ENCODE measurements around the gene MED27.
A peak's percentile ranks its signal among the peaks of the same experiment; 100 is the strongest.

Gene MED27

DNA sequence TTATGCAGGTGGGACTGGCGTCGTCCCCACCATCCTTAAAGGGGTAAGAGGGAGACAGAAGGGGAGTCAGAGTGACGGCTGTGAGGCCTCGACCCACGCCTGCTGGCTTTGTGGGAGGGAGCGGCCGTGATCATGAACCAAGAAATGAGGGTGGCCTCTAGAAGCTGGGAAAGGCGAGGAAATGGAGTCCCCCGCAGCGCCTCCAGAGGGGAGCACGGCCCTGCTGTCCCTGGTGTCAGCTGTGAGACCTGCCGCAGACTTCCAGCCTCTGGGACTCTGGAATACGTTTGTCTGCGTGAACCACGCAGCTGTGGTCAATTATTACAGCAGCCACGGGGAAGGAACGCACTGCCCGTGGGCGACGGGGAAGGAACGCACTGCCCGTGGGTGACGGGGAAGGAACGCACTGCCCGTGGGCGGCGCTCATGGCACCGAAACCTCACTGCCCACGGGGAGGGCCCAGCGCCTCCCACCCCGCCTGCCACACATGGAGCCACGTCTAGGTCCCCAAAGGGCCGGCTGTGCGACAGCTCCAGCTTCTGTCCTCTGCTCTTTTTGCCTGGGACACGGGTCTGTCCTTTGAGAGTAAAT is 231.0 kb downstream of the MED27 start:
- DNase-seq: no peak

- no peak for DNase-seq
Measured at GRCh38 chr9:131847665-131848354, 231.9 kb downstream of the MED27 start.

DNA sequence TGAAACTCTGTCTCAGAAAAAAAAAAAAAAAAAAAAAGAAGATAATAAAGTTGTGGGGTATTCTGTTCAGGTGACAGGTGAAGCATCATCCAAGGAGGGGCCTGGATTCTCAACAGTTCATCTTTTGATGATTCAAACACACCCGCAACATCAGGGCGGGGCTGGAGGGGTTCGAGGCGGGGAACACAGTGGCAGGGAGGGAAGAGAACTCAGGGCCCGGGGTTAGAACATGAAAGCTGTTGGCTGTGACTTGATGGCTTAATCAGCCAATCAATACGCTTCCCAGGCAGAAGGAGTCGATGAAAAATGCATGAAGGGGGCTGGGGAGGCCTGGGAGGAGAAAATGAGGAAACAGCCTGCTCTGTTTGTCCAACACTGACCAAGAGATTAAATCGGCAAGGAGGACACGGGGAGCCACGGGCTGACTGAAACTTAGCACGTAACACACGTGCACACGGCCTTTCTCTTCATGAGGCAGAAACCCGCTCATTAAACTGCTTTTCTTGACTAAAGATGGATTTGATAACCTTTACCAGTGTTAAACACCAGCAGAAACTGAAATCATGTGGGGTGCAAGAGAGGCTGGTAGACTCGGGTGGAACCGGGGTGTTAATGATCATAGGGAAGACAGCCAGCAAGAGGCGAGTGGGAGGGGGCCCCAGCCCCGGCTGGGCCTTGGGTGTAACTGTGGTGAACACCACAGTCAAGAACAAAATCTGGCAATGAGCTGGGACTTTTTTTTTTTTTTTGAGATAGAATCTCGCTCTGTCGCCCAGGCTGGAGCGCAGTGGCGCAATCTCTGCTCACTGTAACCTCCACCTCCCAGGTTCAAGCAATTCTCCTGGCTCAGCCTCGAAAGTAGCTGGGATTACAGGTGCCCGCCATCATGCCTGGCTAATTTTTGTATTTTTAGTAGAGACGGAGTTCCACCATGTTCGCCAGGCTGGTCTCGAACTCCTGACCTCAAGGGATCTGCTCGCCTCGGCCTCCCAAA is 234.1 kb downstream of the MED27 start:
- DNase-seq: no peak

GRCh38 chr9:131844745-131845118 is 234.9 kb downstream of the MED27 start:
- no peak for DNase-seq

- DNase-seq: no peak
Measured at GRCh38 chr9:131843989-131844744, 235.5 kb downstream of the MED27 start.

DNA sequence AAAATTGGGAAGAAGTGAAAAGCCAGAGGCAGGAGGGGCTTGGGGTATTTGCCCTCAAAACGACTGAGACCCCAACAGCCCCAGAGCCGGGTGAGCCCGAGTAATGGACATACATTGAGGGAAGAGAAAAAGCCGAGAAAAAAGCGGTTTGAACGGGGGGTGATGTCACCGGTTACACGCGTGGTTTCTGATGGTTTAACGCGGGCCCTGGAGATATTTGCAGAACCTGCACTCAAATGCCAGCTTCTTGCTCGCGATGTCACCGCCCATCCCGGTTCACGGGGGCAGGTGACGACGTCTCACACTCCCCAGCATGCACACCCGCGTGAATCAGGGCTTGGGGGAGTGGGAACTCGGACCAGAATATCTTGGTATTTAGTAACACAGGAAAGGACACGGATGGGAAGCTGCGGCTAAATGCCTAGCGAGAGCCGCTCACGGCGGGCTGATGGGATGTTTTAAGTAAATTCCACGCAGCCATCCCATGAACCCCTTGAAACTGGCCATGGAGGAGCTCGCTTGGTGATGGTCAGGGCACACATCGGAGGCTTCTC is 237.8 kb downstream of the MED27 start:
- no peak for DNase-seq

DNA sequence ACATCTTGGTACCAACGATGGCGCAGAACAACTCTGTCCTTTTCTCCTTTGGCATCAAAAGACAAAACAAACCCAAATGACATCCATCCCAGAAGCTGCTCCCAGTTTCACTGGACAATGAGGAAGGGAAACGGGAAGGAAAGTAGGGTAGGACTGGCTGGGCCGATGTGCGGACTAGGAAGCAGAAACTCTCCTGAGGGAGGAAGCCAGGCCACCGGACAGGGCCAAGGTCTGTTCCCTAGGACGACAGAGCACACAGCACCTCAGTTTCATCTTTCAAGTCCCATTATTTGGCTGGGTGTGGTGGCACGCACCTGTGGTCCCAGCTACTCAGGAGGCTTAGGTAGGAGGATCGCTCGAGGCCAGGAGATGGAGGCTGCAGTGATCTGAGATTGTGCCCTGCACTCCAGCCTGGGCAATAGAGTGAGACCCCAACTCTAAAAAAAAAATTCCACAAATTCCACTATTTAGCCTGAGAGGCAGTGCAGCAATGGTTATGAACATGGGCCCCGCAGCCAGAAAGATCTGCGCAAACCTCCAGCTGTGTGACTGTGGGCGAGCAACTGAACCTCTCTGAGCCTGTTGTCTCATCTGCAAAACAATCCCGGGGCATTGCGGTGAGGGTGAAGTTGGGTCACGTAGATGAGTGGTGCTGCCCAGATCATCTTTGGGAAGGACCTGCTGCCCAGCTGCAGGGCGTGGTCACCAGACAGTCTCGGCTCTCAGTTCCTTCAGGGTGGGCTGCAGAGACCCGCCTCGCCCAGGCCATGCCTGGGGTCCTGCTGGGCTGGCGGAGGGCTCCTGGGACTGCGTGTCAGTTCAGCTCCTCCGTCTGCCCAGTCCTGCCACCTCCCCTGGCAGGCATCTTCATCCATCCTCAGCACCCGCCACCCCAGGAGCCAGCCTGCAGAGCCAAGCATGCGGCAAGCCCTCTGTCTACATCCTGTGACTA is 238.6 kb downstream of the MED27 start:
- no peak for DNase-seq

DNA sequence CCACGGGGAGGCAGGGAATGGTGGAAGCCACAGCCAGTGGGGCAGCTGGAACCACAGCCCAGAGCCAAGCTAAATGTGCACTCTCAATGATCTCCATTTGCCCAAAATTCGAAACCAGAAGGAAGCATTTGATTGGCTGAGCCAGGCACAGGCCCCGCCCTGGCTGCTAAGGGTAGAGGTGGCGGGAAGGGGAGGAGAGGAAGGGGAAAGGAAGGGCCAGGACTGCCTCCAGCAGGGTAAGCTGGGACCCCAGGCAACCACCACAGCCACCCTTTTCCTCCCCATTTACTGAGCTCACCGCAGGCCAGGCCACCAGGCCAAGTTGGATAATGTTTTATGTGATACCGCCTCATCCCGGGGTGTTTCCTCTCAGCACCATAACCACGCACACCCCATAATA is 239.4 kb downstream of the MED27 start:
- DNase-seq: no peak

DNA sequence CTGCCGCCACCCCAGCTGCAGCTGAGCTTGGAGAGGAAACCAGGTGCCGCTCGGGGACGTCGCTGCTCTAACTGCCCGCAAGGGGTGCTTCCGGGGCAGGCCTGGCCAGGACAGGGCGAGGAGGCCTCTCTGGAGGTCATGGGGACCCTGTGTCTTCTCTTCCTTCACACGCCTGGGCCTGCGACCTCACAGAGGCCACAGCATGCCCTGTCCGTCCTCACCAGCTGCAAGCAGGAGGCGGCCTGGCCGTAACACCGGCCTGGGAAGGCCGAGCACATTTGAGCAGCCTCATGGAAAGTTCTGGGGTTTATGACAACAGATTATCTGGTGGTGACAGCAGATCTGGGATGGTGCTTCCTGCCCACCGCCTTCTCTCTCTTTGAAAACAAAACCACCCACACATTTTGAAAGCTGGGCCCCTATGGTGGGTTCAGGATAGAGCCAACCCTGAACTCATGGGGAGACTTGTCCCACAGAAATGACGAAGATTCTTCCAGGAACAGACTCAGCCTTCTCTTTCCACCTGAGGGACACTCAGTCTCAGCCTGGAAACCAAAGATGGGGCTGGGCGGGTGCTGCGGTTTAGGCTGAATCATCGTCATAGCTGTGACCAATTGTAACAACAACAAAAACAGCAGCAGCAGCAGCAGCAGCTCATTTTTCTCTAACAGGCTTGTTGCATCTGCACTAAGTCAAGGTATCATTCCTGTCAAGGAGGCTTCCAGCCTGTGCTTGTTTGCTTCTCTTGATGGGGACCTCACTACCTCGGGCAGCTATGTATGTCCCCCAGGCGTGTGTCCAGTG is 240.2 kb downstream of the MED27 start:
- DNase-seq: peak; percentile 36

DNA sequence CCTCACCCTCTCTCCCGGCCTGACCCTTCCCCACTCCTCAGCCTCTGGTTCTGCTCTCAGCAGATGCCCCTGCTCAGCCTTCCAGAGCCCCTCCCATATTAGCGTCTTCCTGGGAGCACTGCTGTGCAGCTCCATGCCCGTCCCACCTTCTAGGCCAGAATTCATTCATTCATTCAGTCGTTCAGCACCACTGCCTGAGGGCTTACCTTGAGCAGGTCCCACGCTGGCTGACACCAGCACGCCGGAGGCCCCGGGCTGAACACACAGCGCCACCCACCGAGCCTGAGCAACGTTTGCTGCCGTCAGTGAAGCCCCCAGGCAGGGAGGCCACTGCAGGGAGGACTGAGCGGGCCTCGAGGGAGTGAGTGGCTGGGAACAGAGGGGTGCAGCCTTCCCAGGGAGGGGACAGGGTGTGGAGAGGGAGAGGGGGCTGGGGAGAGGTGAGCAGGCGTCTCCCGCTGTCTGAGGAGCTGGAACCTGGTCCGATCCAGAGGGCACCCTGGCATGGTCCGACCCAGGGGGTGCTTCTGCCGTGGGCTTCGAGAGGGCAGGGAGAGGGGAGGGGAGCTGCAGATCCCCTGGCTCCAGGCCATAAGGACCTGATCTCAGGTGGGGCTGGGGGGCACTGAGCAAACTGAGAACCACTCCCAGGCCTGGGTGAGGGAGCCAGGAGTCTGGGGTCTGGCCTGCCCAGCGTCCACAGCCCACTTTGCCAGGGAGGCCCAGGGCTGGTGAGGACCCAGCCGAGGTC is 241.0 kb downstream of the MED27 start:
- DNase-seq: no peak

GRCh38 chr9:131837836-131838235 is 241.8 kb downstream of the MED27 start:
- DNase-seq: no peak

- DNase-seq: no peak
Measured at GRCh38 chr9:131837316-131837715, 242.4 kb downstream of the MED27 start.

DNA sequence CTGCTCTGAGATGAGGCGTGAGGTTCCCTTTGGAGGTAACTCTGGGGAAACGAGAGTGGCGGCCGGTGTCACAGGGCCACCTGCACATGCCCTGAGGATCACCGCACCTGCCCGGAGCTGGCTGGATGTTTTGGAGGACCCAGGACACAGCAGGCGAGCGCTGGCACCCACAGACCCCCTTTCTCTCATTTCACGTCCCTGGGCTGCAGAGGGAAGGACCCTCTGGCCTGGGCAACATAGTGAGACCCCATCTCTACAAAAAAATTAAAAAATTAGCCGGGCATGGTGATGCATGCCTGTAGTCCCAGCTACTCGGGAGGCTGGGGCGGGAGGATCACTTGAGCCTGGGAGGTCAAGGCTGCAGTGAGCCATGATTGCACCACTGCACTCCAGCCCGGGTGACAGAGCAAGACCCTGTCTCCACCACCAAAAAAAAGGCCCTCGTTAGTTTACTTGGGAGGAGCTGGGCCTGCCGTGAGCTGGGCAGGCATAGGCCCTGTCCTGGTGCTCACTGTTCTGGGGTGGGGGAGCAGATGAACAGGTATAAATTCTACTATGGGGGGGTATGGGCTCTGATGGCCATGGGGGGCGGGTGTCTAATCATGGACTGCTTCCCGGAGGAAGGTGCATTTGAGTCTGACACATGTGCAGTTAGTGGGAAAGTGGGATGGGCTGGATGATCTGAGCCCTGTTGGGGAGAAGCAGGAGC is 242.9 kb downstream of the MED27 start:
- no peak for DNase-seq

GRCh38 chr9:131836021-131836420 is 243.6 kb downstream of the MED27 start:
- no peak for DNase-seq

- DNase-seq: no peak
Measured at GRCh38 chr9:131835151-131835910, 244.3 kb downstream of the MED27 start.

DNA sequence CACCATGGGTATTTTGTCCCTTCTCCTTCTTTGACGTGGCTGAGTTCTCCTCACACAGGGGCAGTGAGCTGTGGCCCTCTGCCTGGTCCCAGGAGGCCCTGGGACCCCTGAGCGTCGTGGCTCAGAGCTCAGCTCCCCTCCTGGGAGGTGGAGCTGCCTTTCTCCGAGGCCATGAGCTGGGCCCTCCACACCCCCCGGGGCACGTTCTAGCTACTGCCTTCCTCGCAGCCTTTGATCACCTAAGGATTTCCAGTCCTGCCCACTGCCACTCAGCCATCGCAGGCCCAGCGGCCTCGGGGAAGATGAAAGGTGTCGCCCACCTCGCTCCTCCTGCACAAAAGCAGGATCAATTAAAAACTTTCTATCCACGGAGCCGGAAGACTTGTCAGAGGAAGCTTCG is 244.9 kb downstream of the MED27 start:
- no peak for DNase-seq

DNA sequence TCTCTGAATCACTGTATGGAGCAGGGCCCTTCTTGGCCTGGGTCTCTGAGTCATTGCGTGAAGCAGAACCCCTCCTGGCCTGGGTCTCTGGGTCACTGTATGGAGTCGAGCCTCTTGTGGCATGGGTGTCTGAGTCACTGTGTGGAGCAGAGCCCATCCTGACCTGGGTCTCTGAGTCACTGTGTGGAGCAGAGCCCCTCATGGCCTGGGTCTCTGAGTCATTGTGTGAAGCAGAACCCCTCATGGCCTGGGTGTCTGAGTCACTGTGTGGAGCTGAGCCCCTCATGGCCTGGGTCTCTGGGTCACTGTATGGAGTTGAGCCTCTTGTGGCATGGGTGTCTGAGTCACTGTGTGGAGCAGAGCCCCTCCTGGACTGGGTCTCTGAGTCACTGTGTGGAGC is 245.8 kb downstream of the MED27 start:
- DNase-seq: no peak

- no peak for DNase-seq
Measured at GRCh38 chr9:131833083-131833482, 246.6 kb downstream of the MED27 start.

Measured in fibroblast of skin of abdomen (primary cell).